SK-N-SH treated with all-trans-retinoic acid at 6 μM for 48 hours (cell line): ENCODE measurements around the gene ZAP70.

Experiments
- ATAC-seq: fragments of 200-7000 bp; cut with Tn5 transposase; 3 replicates; pipeline ENCODE4 v1.9.1; 2020; ENCODE audit warnings: mild to moderate bottlenecking, moderate library complexity
- ARNTL ChIP-seq: fragments of 450-650 bp; formaldehyde crosslinking; IDR thresholded peaks from 2 replicates; pipeline ENCODE4 v1.5.0; 2020; ENCODE audit warnings: low read depth, mild to moderate bottlenecking, moderate library complexity, borderline replicate concordance
- BACH2 ChIP-seq: fragments of 250-450 bp; sonication (Bioruptor Pico); IDR thresholded peaks from 2 replicates; pipeline ENCODE4 v1.9.0; 2021; ENCODE audit warnings: mild to moderate bottlenecking, borderline replicate concordance
- CREB5 ChIP-seq: fragments of 250-450 bp; sonication (Bioruptor Pico); IDR thresholded peaks from 2 replicates; pipeline ENCODE4 v1.5.1; 2020; ENCODE audit warnings: low read depth, mild to moderate bottlenecking, moderate library complexity
- CSDC2 ChIP-seq: fragments of 250-450 bp; sonication (Bioruptor Pico); IDR thresholded peaks from 2 replicates; pipeline ENCODE4 v1.5.0; 2020; ENCODE audit warnings: mild to moderate bottlenecking, moderate library complexity
- CSRNP3 ChIP-seq: fragments of 250-450 bp; sonication (Bioruptor Pico); IDR thresholded peaks from 2 replicates; pipeline ENCODE4 v1.5.1; 2021; ENCODE audit warnings: mild to moderate bottlenecking, moderate library complexity
- ESRRG ChIP-seq: fragments of 250-450 bp; sonication (Bioruptor Pico); IDR thresholded peaks from 2 replicates; pipeline ENCODE4 v1.6.1; 2021; ENCODE audit warnings: mild to moderate bottlenecking
- GLIS3 ChIP-seq: fragments of 250-450 bp; sonication (Bioruptor Pico); IDR thresholded peaks from 2 replicates; pipeline ENCODE4 v1.5.0; 2020; ENCODE audit warnings: mild to moderate bottlenecking, moderate library complexity
- ISL1 ChIP-seq: fragments of 250-450 bp; sonication (Bioruptor Pico); IDR thresholded peaks from 2 replicates; pipeline ENCODE4 v2.1.2; 2022; ENCODE audit warnings: mild to moderate bottlenecking, moderate library complexity
- OSR1 ChIP-seq: fragments of 250-450 bp; sonication (Bioruptor Pico); IDR thresholded peaks from 2 replicates; pipeline ENCODE4 v1.8.0; 2022; ENCODE audit warnings: moderate library complexity, mild to moderate bottlenecking, inconsistent platforms
- POU6F1 ChIP-seq: fragments of 250-450 bp; sonication (Bioruptor Pico); IDR thresholded peaks from 2 replicates; pipeline ENCODE4 v1.8.0; 2021; ENCODE audit warnings: low read depth, mild to moderate bottlenecking, moderate library complexity, borderline replicate concordance
- PPARA ChIP-seq: fragments of 250-450 bp; sonication (Bioruptor Pico); IDR thresholded peaks from 2 replicates; pipeline ENCODE4 v1.5.0; 2020; ENCODE audit warnings: mild to moderate bottlenecking, borderline replicate concordance
- RARB ChIP-seq: fragments of 250-450 bp; sonication (Bioruptor Pico); IDR thresholded peaks from 2 replicates; pipeline ENCODE4 v1.8.0; 2021; ENCODE audit warnings: mild to moderate bottlenecking, moderate library complexity
- TCF4 ChIP-seq: fragments of 250-450 bp; sonication (Bioruptor Pico); IDR thresholded peaks from 2 replicates; pipeline ENCODE4 v1.8.0; 2021; ENCODE audit warnings: mild to moderate bottlenecking, moderate library complexity, borderline replicate concordance
- TOX ChIP-seq: fragments of 250-450 bp; sonication (Bioruptor Pico); IDR thresholded peaks from 2 replicates; pipeline ENCODE4 v1.8.0; 2021; ENCODE audit warnings: mild to moderate bottlenecking, moderate library complexity, borderline replicate concordance
- TSHZ2 ChIP-seq: fragments of 250-450 bp; sonication (Bioruptor Pico); IDR thresholded peaks from 2 replicates; pipeline ENCODE4 v1.5.0; 2020; ENCODE audit warnings: mild to moderate bottlenecking, moderate library complexity
- ZFP3 ChIP-seq: fragments of 250-450 bp; sonication (Bioruptor Pico); IDR thresholded peaks from 2 replicates; pipeline ENCODE4 v1.5.0; 2020; ENCODE audit warnings: mild to moderate bottlenecking, moderate library complexity
- ZFP30 ChIP-seq: fragments of 450-650 bp; formaldehyde crosslinking; IDR thresholded peaks from 2 replicates; pipeline ENCODE4 v1.5.0; 2022; ENCODE audit warnings: mild to moderate bottlenecking, moderate library complexity
- ZNF565 ChIP-seq: fragments of 450-650 bp; formaldehyde crosslinking; conservative IDR thresholded peaks from 2 replicates; pipeline ENCODE4 v1.5.0; 2020; ENCODE audit warnings: low read depth, mild to moderate bottlenecking, moderate library complexity
- ZNF70 ChIP-seq: fragments of 450-650 bp; formaldehyde crosslinking; IDR thresholded peaks from 2 replicates; pipeline ENCODE4 v1.5.0; 2020; ENCODE audit warnings: mild to moderate bottlenecking, moderate library complexity
- ZNF8 ChIP-seq: fragments of 450-650 bp; formaldehyde crosslinking; IDR thresholded peaks from 2 replicates; pipeline ENCODE4 v1.5.0; 2020; ENCODE audit warnings: mild to moderate bottlenecking, moderate library complexity
- TF ChIP-seq, protein P1 (sequence below): fragments of 250-450 bp; sonication (Bioruptor Pico); IDR thresholded peaks from 2 replicates; pipeline ENCODE4 v1.8.0; 2020; ENCODE audit warnings: mild to moderate bottlenecking, moderate library complexity, borderline replicate concordance

The ZAP70 gene

DNA sequence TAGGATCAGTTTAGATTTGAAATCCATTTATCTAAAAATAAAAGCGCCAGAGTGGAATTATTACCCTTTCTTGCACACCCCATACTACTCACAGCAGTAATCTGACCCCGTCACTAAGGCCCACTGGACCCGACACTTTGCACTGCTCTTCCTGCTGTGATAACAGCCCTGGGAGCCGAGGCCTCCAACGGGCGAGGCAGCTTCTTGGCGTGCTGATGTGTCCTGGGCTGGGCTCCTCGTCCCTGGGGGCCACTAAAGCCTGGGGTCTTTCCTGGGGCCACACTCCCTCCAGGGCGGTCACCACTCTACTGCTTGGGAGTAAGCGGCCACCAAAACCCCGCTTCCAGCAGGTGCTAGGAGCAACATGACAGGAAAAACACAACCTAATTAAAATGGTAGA lies 61.7 kb downstream of the ZAP70 start (continued):
- TF ChIP-seq ZFP30 (CRISPR knock-in tag) = no peak
- no peak for TF ChIP-seq OSR1 (CRISPR knock-in tag)
- TF ChIP-seq ISL1 (CRISPR knock-in tag) = no peak
- TF ChIP-seq ARNTL (CRISPR knock-in tag) = no peak
- no peak for TF ChIP-seq PPARA (CRISPR knock-in tag)
- no peak for TF ChIP-seq ESRRG (CRISPR knock-in tag)

- TF ChIP-seq TSHZ2 (CRISPR knock-in tag) (no peak), ZFP30 (CRISPR knock-in tag) (no peak), PPARA (CRISPR knock-in tag) (no peak), RARB (CRISPR knock-in tag) (no peak), ZNF8 (no peak), POU6F1 (CRISPR knock-in tag) (no peak), TCF4 (CRISPR knock-in tag) (no peak), BACH2 (CRISPR knock-in tag) (no peak), ARNTL (CRISPR knock-in tag) (no peak), ISL1 (CRISPR knock-in tag) (no peak), ZFP3 (CRISPR knock-in tag) (no peak), ESRRG (CRISPR knock-in tag) (no peak), TOX (CRISPR knock-in tag) (no peak), ZNF565 (CRISPR knock-in tag) (no peak), GLIS3 (no peak), ZNF70 (no peak), CREB5 (CRISPR knock-in tag) (no peak), CSRNP3 (CRISPR knock-in tag) (no peak)
- TF ChIP-seq, protein P1, sequence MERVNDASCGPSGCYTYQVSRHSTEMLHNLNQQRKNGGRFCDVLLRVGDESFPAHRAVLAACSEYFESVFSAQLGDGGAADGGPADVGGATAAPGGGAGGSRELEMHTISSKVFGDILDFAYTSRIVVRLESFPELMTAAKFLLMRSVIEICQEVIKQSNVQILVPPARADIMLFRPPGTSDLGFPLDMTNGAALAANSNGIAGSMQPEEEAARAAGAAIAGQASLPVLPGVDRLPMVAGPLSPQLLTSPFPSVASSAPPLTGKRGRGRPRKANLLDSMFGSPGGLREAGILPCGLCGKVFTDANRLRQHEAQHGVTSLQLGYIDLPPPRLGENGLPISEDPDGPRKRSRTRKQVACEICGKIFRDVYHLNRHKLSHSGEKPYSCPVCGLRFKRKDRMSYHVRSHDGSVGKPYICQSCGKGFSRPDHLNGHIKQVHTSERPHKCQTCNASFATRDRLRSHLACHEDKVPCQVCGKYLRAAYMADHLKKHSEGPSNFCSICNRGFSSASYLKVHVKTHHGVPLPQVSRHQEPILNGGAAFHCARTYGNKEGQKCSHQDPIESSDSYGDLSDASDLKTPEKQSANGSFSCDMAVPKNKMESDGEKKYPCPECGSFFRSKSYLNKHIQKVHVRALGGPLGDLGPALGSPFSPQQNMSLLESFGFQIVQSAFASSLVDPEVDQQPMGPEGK (CRISPR knock-in tag) = no peak
- TF ChIP-seq, all 23 proteins: peak for 0
- ATAC-seq = no peak
Observed at GRCh38 chr2:97779141-97779540, 65.8 kb downstream of the ZAP70 start.

DNA sequence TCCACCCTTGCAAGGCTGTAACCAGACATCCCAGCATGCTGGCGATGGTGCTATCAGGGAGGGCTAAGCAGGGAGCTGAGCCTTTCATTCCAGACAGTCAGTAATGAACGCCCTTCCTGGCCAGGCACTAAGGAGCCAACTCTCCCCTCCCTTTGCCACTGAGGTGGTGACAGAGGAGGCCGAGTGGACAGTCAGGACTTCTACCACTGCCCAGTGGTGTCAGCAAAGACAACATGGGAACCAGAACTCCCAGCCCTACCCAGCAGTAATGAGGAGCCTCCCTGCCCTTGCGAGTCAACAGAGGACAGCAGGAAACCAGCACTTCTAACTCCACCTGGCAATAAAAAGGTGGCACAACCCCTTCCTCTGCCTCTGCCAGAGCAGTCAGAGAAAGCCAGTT lies 68.6 kb downstream of the ZAP70 start:
- ATAC-seq = no peak
- TF ChIP-seq ZNF70 = no peak
- TF ChIP-seq CSDC2 (CRISPR knock-in tag) = no peak
- TF ChIP-seq TOX (CRISPR knock-in tag) = no peak
